Keratinocyte (primary cell): ENCODE results near the gene NCOA4. TPM values are rescaled to one million over a fixed set of nuclear protein-coding genes. Genes with fewer than 3 reads are reported as not detected.

Source experiments
- DNase-seq: peaks from one replicate; pipeline ENCODE4 v3.0.0-alpha.2; 2011; ENCODE audit warnings: low read depth, missing footprints, low spot score
- FAIRE-seq: peaks from 2 replicates; lab custom pipeline; 2011; peaks lifted over from hg19 to GRCh38; lab: Jason Lieb, UNC
- H2AFZ ChIP-seq: 2 replicates; pipeline ENCODE4 v1.6.0; 2012; ENCODE audit warnings: low read length, control low read depth, inconsistent platforms; ENCODE audit not compliant: control insufficient read depth
- H3K27ac ChIP-seq: 2 replicates; pipeline ENCODE4 v1.5.1; 2011; ENCODE audit warnings: low read length; ENCODE audit not compliant: control insufficient read depth, insufficient read depth
- H3K27me3 ChIP-seq: 3 replicates; pipeline ENCODE4 v1.6.0; 2011; ENCODE audit warnings: low read length; ENCODE audit not compliant: control insufficient read depth, insufficient read depth; ENCODE audit errors: extremely low read depth
- H3K36me3 ChIP-seq, 2 experiments: 2 replicates in 1 of 2; 3 replicates in 1 of 2; pipeline ENCODE4 v1.5.1; 2011; ENCODE audit warnings: low read length in 2 of 2, mild to moderate bottlenecking in 1 of 2; ENCODE audit not compliant: control insufficient read depth in 2 of 2, insufficient read depth in 2 of 2; ENCODE audit errors: extremely low read depth in 1 of 2
- H3K4me1 ChIP-seq: 3 replicates; pipeline ENCODE4 v1.5.1; 2011; ENCODE audit warnings: low read length; ENCODE audit not compliant: control insufficient read depth, insufficient read depth; ENCODE audit errors: extremely low read depth
- H3K4me2 ChIP-seq: 3 replicates; pipeline ENCODE4 v1.6.0; 2011; ENCODE audit warnings: low read depth, low read length; ENCODE audit not compliant: control insufficient read depth, insufficient read depth; ENCODE audit errors: extremely low read depth
- H3K4me3 ChIP-seq, 3 experiments: fragments of 200-600 bp in 1 of 3; sonication (generic) in 1 of 3; 2 replicates in 2 of 3; 3 replicates in 1 of 3; pipeline ENCODE4 v1.5.1; 2011 to 2016; ENCODE audit warnings: low read length in 3 of 3, mild to moderate bottlenecking in 3 of 3, control low read depth in 2 of 3, inconsistent platforms in 1 of 3, low read depth in 1 of 3, mixed read lengths in 1 of 3, mixed run types in 1 of 3, moderate library complexity in 1 of 3; ENCODE audit not compliant: control insufficient read depth in 2 of 3, insufficient read depth in 2 of 3; ENCODE audit errors: extremely low read depth in 1 of 3
- H3K79me2 ChIP-seq: 2 replicates; pipeline ENCODE4 v1.6.0; 2012; ENCODE audit warnings: low read length; ENCODE audit not compliant: control insufficient read depth, insufficient read depth
- H3K9ac ChIP-seq: 3 replicates; pipeline ENCODE4 v1.6.0; 2011; ENCODE audit warnings: low read length; ENCODE audit not compliant: control insufficient read depth, insufficient read depth; ENCODE audit errors: extremely low read depth
- H3K9me1 ChIP-seq: 3 replicates; pipeline ENCODE4 v1.6.0; 2011; ENCODE audit warnings: low read length; ENCODE audit not compliant: control insufficient read depth, insufficient read depth; ENCODE audit errors: extremely low read depth
- H3K9me3 ChIP-seq: 2 replicates; pipeline ENCODE4 v1.5.1; 2012; ENCODE audit warnings: low read depth, low read length; ENCODE audit not compliant: control insufficient read depth
- H4K20me1 ChIP-seq: 3 replicates; pipeline ENCODE4 v1.6.0; 2011; ENCODE audit warnings: low read length; ENCODE audit not compliant: control insufficient read depth, insufficient read depth; ENCODE audit errors: extremely low read depth
- CTCF ChIP-seq, 3 experiments: IDR thresholded peaks in 1 of 3; conservative IDR thresholded peaks in 1 of 3; optimal IDR thresholded peaks in 1 of 3; 2 replicates in 2 of 3; 3 replicates in 1 of 3; pipeline versions ENCODE3 to v1.5.1; 2011; ENCODE audit warnings: low read length in 3 of 3, mild to moderate bottlenecking in 3 of 3, moderate library complexity in 2 of 3, control low read depth in 1 of 3, inconsistent platforms in 1 of 3; ENCODE audit not compliant: insufficient read depth in 2 of 3; ENCODE audit errors: extremely low read depth in 1 of 3
- EZH2 ChIP-seq: IDR thresholded peaks from one replicate; pipeline ENCODE4 v1.6.1; 2012; ENCODE audit warnings: inconsistent platforms, mild to moderate bottlenecking, low read length, moderate library complexity
- dilution Hi-C: fragments of 300-500 bp; cut with MboI; formaldehyde crosslinking; loops from one replicate; pipeline ENCODE4 v1.7.0; 2020; ENCODE audit warnings: low sequenced_read_pairs; ENCODE audit not compliant: extremely low pct_ligation_motif_present
- polyA plus RNA-seq, 5 experiments: library from polyadenylated mRNA; depleted of rRNA in 3 of 5; stranded (reverse) in 3 of 5; stranded (forward) in 1 of 5; unstranded in 1 of 5; fragments of >200 nt; gene quantifications; 1 replicate in 1 of 5; 2 replicates in 3 of 5; 3 replicates in 1 of 5; pipeline versions ENCODE4 v1.2.1 to v1.2.3, GENCODE V29; 2011 to 2012; ENCODE audit warnings: missing spikeins in 2 of 5, low read depth in 1 of 5, low replicate concordance in 1 of 5

NCOA4 gene
- polyA plus RNA-seq, 1 donor (not counting 4 experiments of a cell fraction or from before 2014, with no cell fraction given) = 179 TPM

GRCh38 chr10:46057038-46057437 lies 26.6 kb upstream of the NCOA4 start:
- no peaks in the 10 kb centered on the region for H3K9me3 ChIP-seq
- FAIRE-seq (no peak), DNase-seq (no peak)

GRCh38 chr10:46055771-46056170 lies 25.3 kb upstream of the NCOA4 start:
- no peak for DNase-seq

More at GRCh38 chr10:46057038-46057437, 26.6 kb upstream of the NCOA4 start:
- H3K79me2 ChIP-seq = no peaks in the 10 kb centered on the region
- no peak for TF ChIP-seq EZH2
- no peak for TF ChIP-seq CTCF (optimal IDR thresholded peaks at IDR 0.05 in 1 of 3, IDR thresholded peaks at IDR 0.05 in 1 of 3, conservative IDR thresholded peaks at IDR 0.05 in 1 of 3; ENCODE audit: extremely low read depth in 1 of 3, insufficient read depth in 2 of 3, low read length in 3 of 3)
- H2AFZ ChIP-seq = no peak overlapping the region
- no peaks in the 10 kb centered on the region for H4K20me1 ChIP-seq
- no peaks in the 10 kb centered on the region for H3K4me1 ChIP-seq
- H3K4me3 ChIP-seq = no peak overlapping the region
- dilution Hi-C loops = no loop called here
- H3K9ac ChIP-seq = no peak overlapping the region
- no peak overlapping the region for H3K4me2 ChIP-seq
- no peaks in the 10 kb centered on the region for H3K9me1 ChIP-seq
- no peaks in the 10 kb centered on the region for H3K36me3 ChIP-seq
- H3K27me3 ChIP-seq = no peaks in the 10 kb centered on the region
- H3K27ac ChIP-seq = no peak overlapping the region

More at GRCh38 chr10:46055771-46056170, 25.3 kb upstream of the NCOA4 start:
- no peaks in the 10 kb centered on the region for H3K27me3 ChIP-seq
- dilution Hi-C loops = no loop called here
- H3K4me2 ChIP-seq = no peak overlapping the region
- H3K4me3 ChIP-seq = no peak overlapping the region
- no peak for TF ChIP-seq CTCF (optimal IDR thresholded peaks at IDR 0.05 in 1 of 3, IDR thresholded peaks at IDR 0.05 in 1 of 3, conservative IDR thresholded peaks at IDR 0.05 in 1 of 3; ENCODE audit: extremely low read depth in 1 of 3, insufficient read depth in 2 of 3, low read length in 3 of 3)
- no peak for TF ChIP-seq EZH2
- H3K4me1 ChIP-seq = no peaks in the 10 kb centered on the region
- H4K20me1 ChIP-seq = no peaks in the 10 kb centered on the region
- FAIRE-seq = no peak
- H3K27ac ChIP-seq = no peak overlapping the region
- H3K9me1 ChIP-seq = no peaks in the 10 kb centered on the region
- H3K9me3 ChIP-seq = no peaks in the 10 kb centered on the region
- H3K36me3 ChIP-seq = no peaks in the 10 kb centered on the region
- no peaks in the 10 kb centered on the region for H3K79me2 ChIP-seq
- H3K9ac ChIP-seq = no peak overlapping the region
- H2AFZ ChIP-seq = no peak overlapping the region
